ENCODE results near the gene PAN3. TPM values are rescaled to one million over a fixed set of nuclear protein-coding genes. Genes with fewer than 3 reads are reported as not detected.

PAN3 gene
- total and polyA plus RNA-seq, 2 of the 8 experiments (the other 6 are each of a cell fraction or from before 2014, with no cell fraction given), result 12.7 to 39.3 TPM

DNA sequence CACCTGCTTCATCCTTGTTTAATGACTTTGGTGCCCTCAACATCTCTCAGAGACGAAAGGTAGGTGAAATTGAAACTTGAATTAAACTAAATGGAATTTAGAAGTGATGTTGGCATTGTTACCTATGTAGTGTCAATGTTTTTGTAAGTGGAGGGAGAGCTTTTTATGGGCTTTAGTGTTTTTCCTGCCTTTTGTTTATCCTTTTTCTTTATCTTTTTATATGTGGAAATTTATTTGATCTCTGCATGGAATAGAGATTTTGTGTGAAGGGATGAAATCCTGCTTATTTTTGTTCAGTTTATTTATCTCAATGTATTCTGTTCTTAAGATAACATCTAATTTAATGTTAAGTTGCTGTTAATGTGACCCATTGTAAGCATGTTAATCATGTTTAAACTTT, 39.5 kb downstream of the PAN3 start:
- DNase-seq (ENCODE audit: low read depth in 1 of 2, low spot score in 2 of 2) (no peak), FAIRE-seq (no peak)
- H3K36me3 ChIP-seq (ENCODE audit: control insufficient read depth in 2 of 4, insufficient read depth in 4 of 4, low read length in 3 of 4), result peaks cover 0 to 20% (median 6%) of the 10 kb centered on the region in 4 experiments; a peak in 3 of 8 replicates
- H4K8ac ChIP-seq (ENCODE audit: extremely low read depth, insufficient read depth, low read length), result no peak overlapping the region
- H2BK12ac ChIP-seq (ENCODE audit: low read depth, low read length), result no peak overlapping the region
- no peak overlapping the region for H3K18ac ChIP-seq (ENCODE audit: extremely low read depth, low read length)
- no peak overlapping the region for H3K4ac ChIP-seq (replicated peaks; ENCODE audit: insufficient read length, low read depth, low read length)
- H3K4me2 ChIP-seq (ENCODE audit: insufficient read depth in 1 of 2, low read depth in 2 of 2, low read length in 2 of 2), result no peak overlapping the region
- no peaks in the 10 kb centered on the region for H3K9me3 ChIP-seq (ENCODE audit: insufficient read depth in 2 of 2, low read depth in 1 of 2, low read length in 1 of 2)
- no peak overlapping the region for H3K14ac ChIP-seq (ENCODE audit: insufficient read length)
- H2BK120ac ChIP-seq (replicated peaks; ENCODE audit: low read depth, low read length), result no peak overlapping the region
- no peak overlapping the region for H3K27ac ChIP-seq (ENCODE audit: low read depth, low read length)
- no peak overlapping the region for H3K56ac ChIP-seq (replicated peaks; ENCODE audit: insufficient read length, low read depth, low read length)
- H2BK20ac ChIP-seq (ENCODE audit: low read length), result no peak overlapping the region
- H2AFZ ChIP-seq (ENCODE audit: low read length), result no peak overlapping the region
- peaks cover 0 to 2% (median 0%) of the 10 kb centered on the region in 4 experiments; a peak in 1 of 7 replicates for H3K4me1 ChIP-seq (replicated peaks in 1 of 4; ENCODE audit: control insufficient read depth in 3 of 4, insufficient read depth in 4 of 4, low read length in 3 of 4)
- no peaks in the 10 kb centered on the region for H3K27me3 ChIP-seq (replicated peaks in 1 of 4; ENCODE audit: control insufficient read depth in 3 of 4, extremely low read depth in 1 of 4, insufficient read depth in 3 of 4, low read length in 3 of 4)
- 0 out of 2 replicates have a peak, but pooled peaks cover 3% of the 10 kb centered on the region for H3K79me1 ChIP-seq (ENCODE audit: low read depth, low read length)
- no peak overlapping the region for H3K23ac ChIP-seq (ENCODE audit: insufficient read length)
- WGBS, 2 experiments (ENCODE audit: extremely low coverage in 1 of 2, insufficient coverage in 1 of 2, insufficient read length in 1 of 2, insufficient replicate concordance in 2 of 2, low coverage in 1 of 2, low lambda C conversion rate in 2 of 2, missing lambda C conversion rate in 1 of 2), result 95% methylated on average over 1 of the region's 1 CpG; no CpG with 5 or more reads in 1 of the 2 experiments
- no peak overlapping the region for H3K9ac ChIP-seq (replicated peaks in 1 of 4; ENCODE audit: extremely low read depth in 1 of 4, low read depth in 3 of 4, low read length in 3 of 4)
- no peak overlapping the region for H2BK15ac ChIP-seq (ENCODE audit: low read length)
- no peak overlapping the region for H2AK5ac ChIP-seq (ENCODE audit: low read depth, low read length)
- H3K23me2 ChIP-seq (ENCODE audit: low read depth, low read length), result no peaks in the 10 kb centered on the region
- H3K4me3 ChIP-seq (ENCODE audit: extremely low read depth in 1 of 4, insufficient read depth in 2 of 4, low read depth in 3 of 4, low read length in 4 of 4), result no peak overlapping the region
- H4K5ac ChIP-seq (ENCODE audit: insufficient read length, low read depth, low read length), result no peak overlapping the region
- peaks cover 0 to 35% of the 10 kb centered on the region in 2 experiments; a peak in 2 of 4 replicates for H3K79me2 ChIP-seq (ENCODE audit: control insufficient read depth in 1 of 2, insufficient read depth in 2 of 2, low read length in 2 of 2)
- no peak overlapping the region for H4K91ac ChIP-seq (replicated peaks; ENCODE audit: insufficient read length, low read length)
- ChIA-PET POLR2A (ENCODE audit: partially characterized antibody) (no interaction called here), CTCF (ENCODE audit: partially characterized antibody) (no interaction called here)
- H2BK5ac ChIP-seq (ENCODE audit: low read depth, low read length), result no peak overlapping the region
- H4K20me1 ChIP-seq (replicated peaks in 1 of 2; ENCODE audit: control insufficient read depth in 1 of 2, insufficient read depth in 2 of 2, low read length in 2 of 2), result peaks cover 2% of the 10 kb centered on the region in 2 experiments
- TF ChIP-seq SP4 (IDR thresholded peaks at IDR 0.05; ENCODE audit: low read length), result no peak
- TF ChIP-seq EP300 (IDR thresholded peaks at IDR 0.05; ENCODE audit: borderline replicate concordance in 1 of 2, low read depth in 2 of 2, low read length in 2 of 2), result no peak
- TF ChIP-seq SIRT6 (IDR thresholded peaks at IDR 0.05; ENCODE audit: low read length), result no peak
- no peak for TF ChIP-seq RAD21 (IDR thresholded peaks at IDR 0.05 in 1 of 2, conservative IDR thresholded peaks at IDR 0.05 in 1 of 2; ENCODE audit: low read depth in 2 of 2, low read length in 2 of 2)
- no peak for TF ChIP-seq CREB1 (IDR thresholded peaks at IDR 0.05)
- TF ChIP-seq KDM5A (IDR thresholded peaks at IDR 0.05; ENCODE audit: low read length), result no peak
- TF ChIP-seq, protein P1, sequence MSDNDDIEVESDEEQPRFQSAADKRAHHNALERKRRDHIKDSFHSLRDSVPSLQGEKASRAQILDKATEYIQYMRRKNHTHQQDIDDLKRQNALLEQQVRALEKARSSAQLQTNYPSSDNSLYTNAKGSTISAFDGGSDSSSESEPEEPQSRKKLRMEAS (IDR thresholded peaks at IDR 0.05), result no peak
- no peak for TF ChIP-seq JUN (IDR thresholded peaks at IDR 0.05; ENCODE audit: low read depth, low read length)
- TF ChIP-seq TAF7 (optimal IDR thresholded peaks at IDR 0.05; ENCODE audit: borderline replicate concordance, low read depth, low read length), result no peak
- TF ChIP-seq SUZ12 (IDR thresholded peaks at IDR 0.05; ENCODE audit: low read length), result no peak
- no peak for TF ChIP-seq POU5F1 (IDR thresholded peaks at IDR 0.05; ENCODE audit: low read depth, low read length)
- no peak for TF ChIP-seq HDAC6 (IDR thresholded peaks at IDR 0.05; ENCODE audit: low read depth, low read length)
- TF ChIP-seq BRCA1 (IDR thresholded peaks at IDR 0.05; ENCODE audit: low read depth, low read length), result no peak
- no peak for TF ChIP-seq CTBP2 (IDR thresholded peaks at IDR 0.05; ENCODE audit: borderline replicate concordance, insufficient read depth, insufficient read length, low read length)
